Measurements from ENCODE around the gene ZC3H12C.

ZC3H12C gene

GRCh38 chr11:110147962-110148709, 54.9 kb downstream of the ZC3H12C start:
- DNase-seq (ENCODE audit: low read depth, low spot score): no peak

DNA sequence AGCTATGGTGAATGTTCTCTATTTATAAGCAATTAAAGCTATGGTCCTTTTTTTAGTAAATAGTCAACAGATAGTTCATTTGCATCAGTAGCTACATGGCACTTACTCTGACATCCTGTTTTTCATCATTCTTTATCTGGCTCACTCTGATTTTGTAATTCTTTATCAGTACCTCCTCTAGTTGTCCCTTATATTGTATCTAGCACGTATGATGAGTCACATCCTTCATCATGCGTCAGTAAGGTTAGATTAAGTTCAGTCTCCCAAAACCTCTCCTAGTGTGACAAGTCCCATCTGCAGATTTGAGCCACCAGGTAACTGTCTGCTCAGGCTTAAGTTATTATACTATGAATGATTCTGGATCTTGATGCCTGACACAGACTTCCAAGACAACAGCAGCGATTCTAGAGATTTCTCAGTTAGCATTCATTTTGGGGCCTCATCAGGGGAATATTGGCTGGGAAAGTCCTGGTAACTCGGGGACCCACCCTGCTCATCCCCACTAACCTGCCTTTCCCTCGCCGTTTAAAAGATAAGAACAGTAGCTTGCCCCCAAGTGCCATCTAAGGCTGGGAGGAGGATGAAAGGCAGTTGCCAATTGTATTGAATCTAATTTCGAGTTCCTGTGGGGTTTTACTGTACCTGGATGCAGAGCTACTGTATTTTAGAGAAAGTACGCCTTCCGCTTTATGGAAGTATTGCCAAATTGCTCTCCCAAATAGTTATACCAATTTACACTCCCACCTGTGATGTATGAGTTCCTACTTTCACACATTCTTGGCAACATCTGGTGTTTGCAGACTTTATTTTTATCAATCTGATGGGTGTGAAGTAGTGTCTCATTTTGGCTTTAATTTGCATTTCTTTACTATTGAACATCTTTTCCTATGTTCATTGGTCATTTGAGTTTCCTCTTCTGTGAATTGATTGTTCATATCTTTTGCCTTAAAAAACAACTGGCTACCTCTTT, 55.9 kb downstream of the ZC3H12C start:
- DNase-seq (ENCODE audit: low read depth, low spot score): no peak

DNA sequence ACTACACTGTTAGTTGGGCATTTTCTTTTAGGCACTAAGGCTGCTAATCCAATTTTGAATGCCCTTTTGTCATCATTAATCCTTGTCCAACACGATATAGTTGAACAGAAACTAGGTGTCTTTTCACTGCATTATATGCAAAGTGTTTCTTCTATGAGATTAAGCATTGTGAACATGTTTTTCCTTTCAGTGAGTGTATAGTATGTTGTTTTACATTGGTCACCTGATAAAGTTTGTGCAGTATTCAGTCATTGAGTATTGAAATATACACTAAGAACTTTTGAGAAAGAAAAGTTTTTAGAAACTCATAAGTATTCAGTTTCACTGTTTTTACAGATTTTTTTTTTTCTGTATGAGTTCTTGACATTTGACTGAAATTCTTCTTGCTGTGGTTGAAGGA, 59.0 kb downstream of the ZC3H12C start:
- no peak for DNase-seq (ENCODE audit: low read depth, low spot score)

GRCh38 chr11:110153474-110153873, 60.3 kb downstream of the ZC3H12C start:
- no peak for DNase-seq (ENCODE audit: low read depth, low spot score)

DNA sequence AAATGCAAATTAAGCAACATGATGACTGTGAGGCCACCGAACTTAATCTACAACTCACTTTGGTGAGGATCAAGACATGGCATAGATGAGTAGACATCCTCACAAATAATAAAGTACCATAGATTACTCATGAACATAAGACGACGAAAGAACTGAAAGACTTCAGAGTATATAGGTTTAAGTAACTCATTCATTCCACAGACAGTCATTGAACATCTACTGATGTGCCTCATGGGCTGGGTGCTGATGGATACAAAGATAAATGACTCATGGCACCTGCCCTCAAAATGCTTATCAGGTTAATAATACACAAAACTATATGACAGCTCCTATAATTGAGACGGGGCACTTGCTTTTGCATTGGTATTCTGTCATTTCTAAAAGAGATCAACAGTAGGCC, 63.3 kb downstream of the ZC3H12C start:
- no peak for DNase-seq (ENCODE audit: low read depth, low spot score)

DNA sequence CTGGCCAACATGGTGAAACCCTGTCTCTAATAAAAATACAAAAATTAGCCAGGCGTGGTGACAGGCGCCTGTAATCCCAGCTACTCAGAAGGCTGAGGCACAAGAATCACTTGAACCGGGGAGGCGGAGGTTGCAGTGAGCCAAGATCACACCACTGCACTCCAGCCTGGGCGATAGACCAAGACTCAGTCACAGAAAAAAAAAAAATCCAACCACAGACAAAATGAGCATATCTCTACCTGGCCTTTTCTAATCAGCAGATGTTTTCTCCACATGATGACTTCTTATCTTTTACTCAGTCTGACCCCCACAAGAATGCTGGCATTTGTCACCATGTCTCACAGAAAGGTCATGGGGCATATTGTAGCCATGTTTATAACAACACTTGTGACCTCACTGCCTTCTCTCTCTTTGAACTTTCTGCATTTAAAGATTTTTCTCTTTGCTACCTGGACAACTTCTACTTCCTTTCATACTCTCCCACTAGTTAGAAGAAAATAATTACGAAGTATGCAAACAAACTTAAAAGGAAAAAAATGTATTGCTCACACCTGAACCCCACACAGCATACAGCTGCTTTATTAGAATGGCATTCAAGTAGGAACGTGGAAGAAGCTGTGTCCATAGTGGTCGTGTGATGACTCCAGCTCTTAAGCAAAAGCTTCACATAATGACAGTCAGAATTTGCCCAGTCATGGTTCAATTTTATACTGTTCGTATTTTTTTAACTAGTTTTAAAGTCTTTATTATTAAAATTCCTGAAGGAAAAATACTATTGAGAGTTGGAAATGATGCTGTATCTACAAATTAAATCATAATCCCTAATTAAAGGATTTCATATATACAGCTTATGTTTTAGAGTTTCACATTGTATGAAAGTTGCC, 65.4 kb downstream of the ZC3H12C start:
- DNase-seq (ENCODE audit: low read depth, low spot score): no peak

- no peak for DNase-seq (ENCODE audit: low read depth, low spot score)
Measured at GRCh38 chr11:110159476-110159875, 66.3 kb downstream of the ZC3H12C start.

DNA sequence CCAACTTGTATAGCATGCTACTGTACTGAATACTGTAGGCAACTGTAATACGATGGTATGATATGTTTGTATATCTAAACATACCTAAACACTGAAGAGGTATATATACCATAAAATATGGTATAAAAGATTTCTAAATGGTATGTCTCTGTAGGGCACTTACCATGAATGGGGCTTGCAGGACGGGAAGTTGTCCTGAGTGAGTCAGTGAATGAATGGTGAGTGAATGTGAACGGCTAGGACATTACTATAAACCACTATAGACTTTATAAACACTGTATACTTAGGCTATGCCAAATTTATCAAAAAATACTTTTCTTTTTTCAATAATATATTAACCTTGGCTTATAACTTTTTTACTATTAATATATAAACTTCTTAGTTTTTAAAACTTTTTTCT, 66.8 kb downstream of the ZC3H12C start:
- DNase-seq (ENCODE audit: low read depth, low spot score): no peak

- DNase-seq (ENCODE audit: low read depth, low spot score): no peak
Measured at GRCh38 chr11:110160437-110160836, 67.2 kb downstream of the ZC3H12C start.

- DNase-seq (ENCODE audit: low read depth, low spot score): no peak
Measured at GRCh38 chr11:110161061-110161460, 67.9 kb downstream of the ZC3H12C start.

GRCh38 chr11:110162216-110162615, 69.0 kb downstream of the ZC3H12C start:
- DNase-seq (ENCODE audit: low read depth, low spot score): no peak

DNA sequence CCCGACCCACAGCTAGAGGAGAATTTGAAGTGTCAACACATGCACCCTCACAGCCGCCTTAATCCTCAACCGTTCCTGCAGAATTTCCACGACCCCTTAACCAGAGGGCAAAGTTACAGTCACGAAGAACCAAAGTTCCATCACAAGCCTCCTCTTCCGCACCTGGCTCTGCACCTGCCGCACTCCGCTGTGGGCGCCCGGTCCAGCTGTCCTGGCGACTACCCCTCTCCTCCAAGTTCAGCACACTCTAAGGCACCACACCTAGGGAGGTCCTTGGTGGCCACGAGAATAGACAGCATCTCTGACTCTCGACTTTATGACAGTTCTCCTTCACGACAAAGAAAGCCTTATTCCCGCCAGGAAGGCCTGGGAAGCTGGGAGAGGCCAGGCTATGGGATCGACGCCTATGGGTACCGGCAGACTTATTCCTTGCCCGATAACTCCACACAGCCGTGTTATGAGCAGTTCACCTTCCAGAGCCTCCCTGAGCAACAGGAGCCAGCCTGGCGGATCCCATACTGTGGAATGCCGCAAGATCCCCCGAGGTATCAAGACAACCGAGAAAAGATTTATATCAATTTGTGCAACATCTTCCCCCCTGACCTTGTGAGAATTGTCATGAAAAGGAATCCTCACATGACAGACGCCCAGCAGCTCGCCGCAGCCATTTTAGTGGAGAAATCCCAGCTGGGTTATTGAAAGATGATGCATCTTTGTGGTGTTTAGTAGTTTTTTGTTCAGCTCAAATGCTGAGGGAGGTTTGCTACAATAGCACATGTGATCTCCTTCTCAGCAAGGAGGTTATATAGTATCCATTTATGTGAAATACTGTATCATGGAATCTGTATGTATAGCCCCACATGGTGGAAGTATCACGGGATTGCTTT, 72.1 kb downstream of the ZC3H12C start:
- DNase-seq (ENCODE audit: low read depth, low spot score): no peak

- DNase-seq (ENCODE audit: low read depth, low spot score): no peak
Measured at GRCh38 chr11:110168033-110168803, 75.0 kb downstream of the ZC3H12C start.

- DNase-seq (ENCODE audit: low read depth, low spot score): no peak
Measured at GRCh38 chr11:110169738-110170137, 76.5 kb downstream of the ZC3H12C start.

GRCh38 chr11:110172468-110173065, 79.4 kb downstream of the ZC3H12C start:
- no peak for DNase-seq (ENCODE audit: low read depth, low spot score)

GRCh38 chr11:110173811-110174644, 80.8 kb downstream of the ZC3H12C start:
- DNase-seq (ENCODE audit: low read depth, low spot score): peak; percentile 13

- DNase-seq (ENCODE audit: low read depth, low spot score): no peak
Measured at GRCh38 chr11:110174645-110175310, 81.6 kb downstream of the ZC3H12C start.
